MCF 10A (cell line): ENCODE data around the gene CACNA1H. TPM values are rescaled to one million over a fixed set of nuclear protein-coding genes. Genes with fewer than 3 reads are reported as not detected.
"Not testable (repeated sequence)": the region's sequence is repeated elsewhere in the genome, so short reads cannot be mapped to it uniquely, and the experiment has no call there.

Experiments used
- BruUV-seq: library from RNA; stranded (reverse); fragments of 400-500 nt; replicated peaks from 2 replicates; lab custom pipeline; 2021; lab: Mats Ljungman, UMichigan
- CTCF ChIA-PET: fragments of 300-600 bp; sonication (Branson Sonifier 250); formaldehyde crosslinking; extraction: SDS; loops from one replicate; lab custom pipeline; 2021; ENCODE audit warnings: antibody characterized with exemption, inconsistent platforms; lab: Yijun Ruan, JAX
- POLR2A ChIA-PET: fragments of 300-600, 350-650 bp; sonication (Branson Sonifier 250); formaldehyde crosslinking; extraction: SDS; loops from one replicate; lab custom pipeline; 2020; ENCODE audit warnings: antibody characterized with exemption, inconsistent platforms; lab: Yijun Ruan, JAX
- DNase-seq: peaks from one replicate; pipeline ENCODE4 v3.0.0-alpha.2; 2018; ENCODE audit not compliant: unreplicated experiment
- H3K27ac Mint-ChIP-seq: one replicate; pipeline ENCODE4 v1.8.0; 2022; ENCODE audit warnings: mild to moderate bottlenecking, low read depth, mixed read lengths; ENCODE audit not compliant: unreplicated experiment
- H3K27me3 Mint-ChIP-seq: one replicate; pipeline ENCODE4 v1.8.0; 2022; ENCODE audit warnings: mixed read lengths; ENCODE audit not compliant: insufficient read depth, unreplicated experiment
- H3K36me3 Mint-ChIP-seq: one replicate; pipeline ENCODE4 v1.8.0; 2022; ENCODE audit warnings: mild to moderate bottlenecking, moderate library complexity, mixed read lengths; ENCODE audit not compliant: insufficient read depth, unreplicated experiment
- H3K4me1 Mint-ChIP-seq: one replicate; pipeline ENCODE4 v1.8.0; 2022; ENCODE audit warnings: mixed read lengths; ENCODE audit not compliant: insufficient read depth, unreplicated experiment
- H3K4me3 Mint-ChIP-seq: one replicate; pipeline ENCODE4 v1.8.0; 2022; ENCODE audit warnings: mild to moderate bottlenecking, moderate library complexity, mixed read lengths; ENCODE audit not compliant: unreplicated experiment
- H3K9me3 Mint-ChIP-seq: one replicate; pipeline ENCODE4 v1.8.0; 2022; ENCODE audit warnings: mixed read lengths; ENCODE audit not compliant: unreplicated experiment
- intact Hi-C: fragments of 100-400 bp; cut with micrococcal nuclease; formaldehyde crosslinking; loops from 2 replicates; pipeline ENCODE4 v1.14.1; 2022
- total RNA-seq: library from RNA; stranded (reverse); gene quantifications from 2 replicates; pipeline ENCODE4 v1.2.3, GENCODE V29; 2022
- TF ChIP-seq, protein P1 (sequence below): fragments of 200-600 bp; IDR thresholded peaks from one replicate; pipeline ENCODE4 v1.8.0; 2022; ENCODE audit warnings: antibody characterized with exemption, mild to moderate bottlenecking; ENCODE audit not compliant: unreplicated experiment

Gene CACNA1H
- total RNA-seq, 1 experiment from 2014 or later, result not detected

DNA sequence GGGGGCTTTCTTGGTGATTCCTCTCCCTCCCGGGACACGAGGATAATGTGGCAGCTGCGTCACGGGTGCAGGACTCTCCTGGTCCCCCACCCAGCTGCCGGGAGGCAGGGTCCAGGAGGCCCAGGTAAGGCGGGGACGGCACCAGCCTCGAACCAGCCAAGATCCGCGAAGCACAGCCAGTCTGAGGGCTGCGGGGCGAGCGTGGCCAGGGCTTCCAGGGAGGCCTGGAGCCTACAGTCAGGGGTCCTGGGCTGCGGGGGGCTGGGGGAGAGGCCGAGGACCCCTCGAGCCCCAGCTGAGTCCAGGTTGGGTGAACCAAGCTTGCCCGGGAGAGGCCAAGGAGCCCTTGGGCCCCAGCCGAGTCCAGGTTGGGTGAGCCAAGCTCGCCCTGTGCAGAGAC is 112.9 kb downstream of the CACNA1H start:
- intact Hi-C loops, result no loop called here
- H3K4me1 Mint-ChIP-seq, result no peaks in the 10 kb centered on the region
- no peak overlapping the region for H3K4me3 Mint-ChIP-seq
- H3K27ac Mint-ChIP-seq, result no peak overlapping the region
- H3K27me3 Mint-ChIP-seq, result peaks cover 33% of the 10 kb centered on the region
- CTCF ChIA-PET, result no interaction called here
- POLR2A ChIA-PET, result no interaction called here
- no peaks in the 10 kb centered on the region for H3K36me3 Mint-ChIP-seq
- peaks cover 8% of the 10 kb centered on the region for H3K9me3 Mint-ChIP-seq
- TF ChIP-seq, protein P1, sequence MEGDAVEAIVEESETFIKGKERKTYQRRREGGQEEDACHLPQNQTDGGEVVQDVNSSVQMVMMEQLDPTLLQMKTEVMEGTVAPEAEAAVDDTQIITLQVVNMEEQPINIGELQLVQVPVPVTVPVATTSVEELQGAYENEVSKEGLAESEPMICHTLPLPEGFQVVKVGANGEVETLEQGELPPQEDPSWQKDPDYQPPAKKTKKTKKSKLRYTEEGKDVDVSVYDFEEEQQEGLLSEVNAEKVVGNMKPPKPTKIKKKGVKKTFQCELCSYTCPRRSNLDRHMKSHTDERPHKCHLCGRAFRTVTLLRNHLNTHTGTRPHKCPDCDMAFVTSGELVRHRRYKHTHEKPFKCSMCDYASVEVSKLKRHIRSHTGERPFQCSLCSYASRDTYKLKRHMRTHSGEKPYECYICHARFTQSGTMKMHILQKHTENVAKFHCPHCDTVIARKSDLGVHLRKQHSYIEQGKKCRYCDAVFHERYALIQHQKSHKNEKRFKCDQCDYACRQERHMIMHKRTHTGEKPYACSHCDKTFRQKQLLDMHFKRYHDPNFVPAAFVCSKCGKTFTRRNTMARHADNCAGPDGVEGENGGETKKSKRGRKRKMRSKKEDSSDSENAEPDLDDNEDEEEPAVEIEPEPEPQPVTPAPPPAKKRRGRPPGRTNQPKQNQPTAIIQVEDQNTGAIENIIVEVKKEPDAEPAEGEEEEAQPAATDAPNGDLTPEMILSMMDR, result no peak
- no peak for DNase-seq
- no TSS peak for BruUV-seq

GRCh38 chr16:1269418-1269817 is 116.5 kb downstream of the CACNA1H start:
- POLR2A ChIA-PET, H3K4me3 Mint-ChIP-seq, BruUV-seq, DNase-seq, H3K27ac Mint-ChIP-seq, H3K4me1 Mint-ChIP-seq, CTCF ChIA-PET, intact Hi-C loops, H3K36me3 Mint-ChIP-seq, H3K9me3 Mint-ChIP-seq: not testable (repeated sequence)
- peaks cover 22% of the 10 kb centered on the region for H3K27me3 Mint-ChIP-seq

DNA sequence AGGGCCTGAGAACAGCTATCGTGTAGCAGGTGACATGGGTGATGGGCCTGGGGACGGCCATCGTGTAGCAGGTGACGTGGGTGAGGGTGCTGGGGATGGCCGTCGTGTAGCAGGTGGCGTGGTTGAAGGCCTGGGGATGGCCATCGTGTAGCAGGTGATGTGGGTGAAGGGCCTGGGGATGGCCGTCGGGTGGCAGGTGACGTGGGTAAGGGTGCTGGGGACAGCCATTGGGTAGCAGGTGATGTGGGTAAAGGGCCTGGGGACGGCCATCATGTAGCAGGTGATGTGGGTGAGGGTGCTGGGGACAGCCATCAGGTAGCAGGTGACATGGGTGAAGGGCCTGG is 118.4 kb downstream of the CACNA1H start:
- POLR2A ChIA-PET, result no interaction called here
- TF ChIP-seq, protein P1, result no peak
- CTCF ChIA-PET, result interaction anchor here (0.6 kb wide), 1 partner anchor 145 kb away, joined by 4 read pairs; no protein-coding TSS in a partner anchor
- intact Hi-C loops, result no loop called here
- no peaks in the 10 kb centered on the region for H3K9me3 Mint-ChIP-seq
- no peak for DNase-seq
- H3K27ac Mint-ChIP-seq, result no peak overlapping the region
- no peaks in the 10 kb centered on the region for H3K4me1 Mint-ChIP-seq
- peaks cover 35% of the 10 kb centered on the region for H3K27me3 Mint-ChIP-seq
- H3K36me3 Mint-ChIP-seq, result no peaks in the 10 kb centered on the region
- H3K4me3 Mint-ChIP-seq, result no peak overlapping the region
- no TSS peak for BruUV-seq

Other genes starting within 250 kb of the CACNA1H start
- gene LMF1, start 182.1 kb upstream of the CACNA1H start, total RNA-seq, result 9.9 and 11.2 TPM in 2 replicates
- not detected in 2 replicates for gene SOX8, start 171.3 kb upstream of the CACNA1H start, total RNA-seq
- gene SSTR5, start 80.4 kb upstream of the CACNA1H start, total RNA-seq, result not detected in 2 replicates
- not detected in 2 replicates for gene C1QTNF8, start 56.9 kb upstream of the CACNA1H start, total RNA-seq
- gene TPSG1, start 72.2 kb downstream of the CACNA1H start, total RNA-seq, result not detected in 2 replicates
- not detected in 2 replicates for gene TPSB2, start 77.1 kb downstream of the CACNA1H start, total RNA-seq
- not detected in 2 replicates for gene TPSAB1, start 87.6 kb downstream of the CACNA1H start, total RNA-seq
- not detected in 2 replicates for gene TPSD1, start 103.0 kb downstream of the CACNA1H start, total RNA-seq
- gene UBE2I, start 156.5 kb downstream of the CACNA1H start, total RNA-seq, result 163 and 172 TPM in 2 replicates
- gene BAIAP3, start 180.5 kb downstream of the CACNA1H start, total RNA-seq, result 0.49 and 0.75 TPM in 2 replicates
- 49.6 and 58.2 TPM in 2 replicates for gene TSR3, start 198.8 kb downstream of the CACNA1H start, total RNA-seq
- gene GNPTG, start 198.8 kb downstream of the CACNA1H start, total RNA-seq, result 37.6 and 41.6 TPM in 2 replicates